KG1 (cell line): ENCODE results near the gene CNEP1R1.

ENCODE experiments used
- DNase-seq: peaks from one replicate; lab custom pipeline; 2025; lab: John Stamatoyannopoulos, UW

CNEP1R1 gene

GRCh38 chr16:50065241-50065623 is 40.2 kb downstream of the CNEP1R1 start:
- DNase-seq, result no peak

DNA sequence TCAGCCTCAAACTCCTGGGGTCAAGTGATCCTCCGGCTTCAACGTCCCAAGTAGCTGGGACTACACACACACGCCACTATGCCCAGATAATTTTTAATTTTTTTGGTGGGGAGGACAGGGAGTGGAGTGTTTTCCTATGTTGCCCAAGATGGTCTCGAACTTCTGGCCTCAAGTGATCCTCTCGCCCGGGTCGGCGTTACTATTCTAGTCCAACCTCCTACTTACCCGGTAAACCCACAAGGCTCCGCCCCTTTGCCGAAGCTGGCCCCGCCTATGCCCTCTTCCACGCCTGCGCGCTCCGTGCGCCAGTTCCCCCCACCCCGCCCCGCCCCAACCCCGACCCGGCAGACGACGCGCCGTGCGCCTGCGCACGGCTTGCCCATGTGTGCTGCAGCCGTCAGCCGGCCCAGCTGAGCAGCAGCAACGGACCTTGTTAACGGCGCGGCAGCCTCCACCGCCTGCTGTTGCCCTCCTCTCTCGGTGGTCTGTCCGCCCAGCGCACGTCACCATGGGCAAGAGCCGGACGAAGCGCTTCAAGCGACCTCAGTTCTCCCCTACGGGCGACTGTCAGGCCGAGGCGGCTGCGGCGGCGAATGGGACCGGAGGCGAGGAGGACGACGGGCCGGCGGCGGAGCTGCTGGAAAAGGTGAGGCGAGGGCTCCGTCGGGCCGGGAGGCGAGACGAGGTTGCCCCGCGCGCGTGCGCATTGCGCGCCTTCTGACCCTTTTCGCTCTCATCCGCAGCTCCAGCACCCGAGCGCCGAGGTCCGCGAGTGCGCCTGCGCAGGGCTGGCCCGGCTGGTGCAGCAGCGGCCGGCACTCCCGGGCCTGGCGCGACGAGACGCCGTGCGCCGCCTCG is 40.8 kb downstream of the CNEP1R1 start, which contains the start of gene HEATR3:
Gene HEATR3, plus strand, starts transcription at position 347 of the 858 bp plus-strand sequence. Its CDS starts 162 bp downstream, at position 509.
- DNase-seq, result peak; percentile 90

- no peak for DNase-seq
These were observed 41.7 kb downstream of the CNEP1R1 start for GRCh38 chr16:50066482-50067289.

DNA sequence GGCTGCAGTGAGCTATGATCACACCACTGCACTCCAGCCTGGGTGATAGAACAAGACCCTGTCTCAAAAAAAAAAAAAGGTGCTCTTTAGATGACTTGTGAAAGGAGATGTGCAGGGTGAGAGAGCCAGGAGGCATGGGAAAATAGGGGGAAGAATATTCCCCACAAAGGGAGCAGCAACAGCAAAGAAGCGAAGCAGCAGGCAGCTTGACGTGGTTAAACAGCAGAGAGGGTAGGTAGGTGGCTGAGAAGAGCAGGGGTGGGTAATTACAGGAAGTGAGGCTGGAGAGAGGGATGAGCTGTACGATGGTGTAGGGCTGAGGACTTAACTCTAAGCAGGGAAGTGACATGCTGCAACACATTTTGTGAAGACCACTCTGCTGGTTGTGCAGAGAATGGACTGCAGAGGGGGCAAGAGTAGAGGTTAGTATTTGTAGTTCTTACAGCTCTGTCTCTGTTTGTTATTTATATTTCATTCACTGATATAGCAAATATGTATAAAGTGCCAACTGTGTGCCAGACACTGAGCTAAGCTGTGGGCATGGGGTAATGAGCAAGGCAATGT is 42.3 kb downstream of the CNEP1R1 start:
- peak; percentile 39 for DNase-seq

DNA sequence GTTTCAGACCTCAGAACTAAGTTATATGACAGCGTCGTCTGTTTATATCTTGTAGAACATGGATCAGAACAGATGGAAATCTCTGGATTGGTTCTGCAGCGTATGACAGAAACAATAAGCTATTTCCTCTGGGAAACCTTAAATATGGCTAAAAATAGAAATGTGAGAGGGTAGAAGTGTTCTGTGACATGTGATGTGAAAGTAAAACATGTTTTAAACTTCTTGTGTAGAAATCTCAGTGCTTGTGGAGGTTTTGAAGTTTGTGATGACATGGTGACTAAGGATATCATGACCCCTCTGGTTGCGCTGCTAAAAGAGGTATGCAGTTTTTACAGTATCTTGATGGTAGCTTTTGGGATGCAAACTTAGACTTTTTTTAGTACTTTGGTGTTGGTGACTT is 43.5 kb downstream of the CNEP1R1 start:
- DNase-seq, result no peak

GRCh38 chr16:50069060-50069459 is 44.0 kb downstream of the CNEP1R1 start:
- DNase-seq, result no peak

GRCh38 chr16:50071075-50071671 is 46.1 kb downstream of the CNEP1R1 start:
- DNase-seq, result no peak

GRCh38 chr16:50072730-50073129 is 47.7 kb downstream of the CNEP1R1 start:
- no peak for DNase-seq

DNA sequence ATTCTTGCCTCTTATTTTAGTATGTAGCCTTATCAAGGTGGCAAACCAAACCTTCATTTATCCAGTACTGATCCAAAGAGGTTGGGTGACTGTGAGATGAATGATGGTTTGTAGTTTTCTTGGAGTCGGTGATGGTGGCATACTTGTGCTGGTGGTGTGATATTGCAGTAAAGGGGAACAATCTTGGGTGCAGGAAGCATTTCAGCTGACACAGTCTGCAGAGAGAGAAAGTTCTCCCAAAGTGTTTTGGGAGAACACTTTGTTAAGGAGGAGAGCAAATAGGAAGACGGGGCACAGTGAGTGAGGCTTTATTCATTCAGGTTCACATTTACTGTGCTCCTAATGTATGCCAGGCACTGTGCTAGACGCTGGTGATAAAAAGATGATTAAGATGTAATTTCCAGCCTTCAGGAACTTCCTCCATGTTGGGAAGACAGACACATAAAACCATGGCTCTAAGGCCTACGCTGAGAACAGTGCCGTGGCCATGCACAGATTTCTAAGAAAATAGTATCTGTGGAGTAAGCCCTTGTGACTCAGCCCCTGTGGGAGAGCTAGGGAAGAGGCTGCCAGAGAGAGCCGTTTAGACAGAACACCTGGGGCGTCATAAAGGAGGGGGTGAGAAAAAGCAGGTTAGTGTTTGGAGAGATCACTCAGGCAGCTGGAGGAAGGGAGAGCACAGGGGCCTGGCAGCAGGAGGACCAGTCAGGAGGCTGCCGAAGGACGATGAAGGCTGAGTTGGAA is 54.5 kb downstream of the CNEP1R1 start:
- no peak for DNase-seq

DNA sequence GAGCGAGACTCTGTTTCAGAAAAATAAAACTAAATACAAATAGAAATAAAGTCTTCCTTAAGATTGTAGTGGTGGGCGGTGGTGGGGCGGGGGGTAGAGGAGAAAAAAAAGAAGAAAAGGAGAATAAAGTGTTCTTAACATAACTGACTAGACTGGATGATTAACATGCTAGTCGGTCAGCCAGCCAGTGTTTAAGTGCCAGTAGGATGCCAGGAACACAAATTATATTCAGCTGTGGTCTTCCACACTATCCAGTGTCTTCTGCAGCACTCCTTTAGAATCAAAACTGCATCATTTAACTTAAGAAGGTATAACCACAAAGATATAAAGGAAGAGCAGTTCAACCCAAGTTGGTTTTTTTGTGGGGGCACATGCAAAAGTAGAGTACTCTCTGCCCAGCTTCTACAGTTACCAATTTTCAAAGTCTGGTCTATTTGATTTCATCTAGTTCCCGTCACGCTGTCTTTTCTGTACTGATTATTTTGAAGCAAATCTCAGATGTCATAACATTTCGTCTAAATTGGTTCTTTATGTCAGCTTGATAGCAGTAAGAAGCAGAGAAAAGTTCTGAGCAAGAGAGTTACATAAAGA is 56.5 kb downstream of the CNEP1R1 start:
- DNase-seq, result no peak

DNA sequence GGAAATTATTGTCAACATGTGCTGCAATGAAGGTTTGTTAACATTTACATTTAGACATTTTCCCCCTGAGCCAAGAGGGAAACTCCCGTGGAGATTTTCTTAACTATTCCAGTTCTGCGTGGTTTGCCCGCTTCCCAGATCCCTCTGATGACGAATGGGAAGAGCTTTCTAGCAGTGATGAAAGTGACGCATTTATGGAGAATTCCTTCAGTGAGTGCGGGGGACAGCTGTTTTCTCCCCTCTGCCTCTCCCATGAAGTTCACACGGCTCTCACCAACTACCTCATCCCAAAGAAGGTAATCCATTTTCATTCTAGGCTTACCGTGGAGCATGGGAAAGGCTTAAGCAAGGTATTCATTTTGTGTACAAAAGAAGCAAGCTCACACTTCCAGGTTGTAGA is 59.0 kb downstream of the CNEP1R1 start:
- DNase-seq, result no peak

- no peak for DNase-seq
These were observed 61.2 kb downstream of the CNEP1R1 start for GRCh38 chr16:50086176-50086575.
